ENCODE data around the gene B4GALNT1. TPM values are rescaled to one million over a fixed set of nuclear protein-coding genes. Genes with fewer than 3 reads are reported as not detected.

The B4GALNT1 gene
- total RNA-seq, 3 donors from 2014 or later (not counting 1 experiment from before 2014, with no cell fraction given) = 0.38 to 0.59 (median 0.48) TPM

GRCh38 chr12:57577981-57578758 is 54.8 kb downstream of the B4GALNT1 start:
- no peak for TF ChIP-seq CTCF (IDR thresholded peaks at IDR 0.05)
- Mint-ChIP-seq H3K4me3 (no peak overlapping the region), H3K9me3 (no peaks in the 10 kb centered on the region), H3K27me3 (ENCODE audit: low read depth in 2 of 2) (peaks cover 9 to 14% of the 10 kb centered on the region in 2 donors), H3K27ac (no peak overlapping the region), H3K36me3 (peaks cover 3% of the 10 kb centered on the region), H3K4me1 (peaks cover 2% of the 10 kb centered on the region in 2 donors)
- intact Hi-C loops (cut with micrococcal nuclease) = no loop called here
- no peaks in the 10 kb centered on the region for H3K4me1 ChIP-seq (ENCODE audit: control insufficient read depth, insufficient read depth, low read length)
- no peak for ATAC-seq
- H3K9me3 ChIP-seq (ENCODE audit: control insufficient read depth, insufficient read depth, low read length) = no peaks in the 10 kb centered on the region
- DNase-seq = no peak
- no peak overlapping the region for H3K27ac ChIP-seq (ENCODE audit: low read length)
- H3K36me3 ChIP-seq (ENCODE audit: control insufficient read depth, insufficient read depth, low read length) = no peaks in the 10 kb centered on the region
- WGBS (ENCODE audit: insufficient coverage) = 91% methylated on average over 12 of the region's 12 CpGs
- H3K27me3 ChIP-seq (ENCODE audit: control insufficient read depth, insufficient read depth, low read length) = no peaks in the 10 kb centered on the region
- H3K4me3 ChIP-seq (ENCODE audit: low read length) = no peak overlapping the region

- H3K27ac Mint-ChIP-seq = no peak overlapping the region
Measured at GRCh38 chr12:57576613-57577160, 56.3 kb downstream of the B4GALNT1 start.

More at GRCh38 chr12:57576613-57577160, 56.3 kb downstream of the B4GALNT1 start:
- Histone ChIP-seq H3K36me3 (ENCODE audit: control insufficient read depth, insufficient read depth, low read length) (no peaks in the 10 kb centered on the region), H3K27me3 (ENCODE audit: control insufficient read depth, insufficient read depth, low read length) (no peaks in the 10 kb centered on the region), H3K4me3 (ENCODE audit: low read length) (no peak overlapping the region), H3K27ac (ENCODE audit: low read length) (no peak overlapping the region), H3K4me1 (ENCODE audit: control insufficient read depth, insufficient read depth, low read length) (no peaks in the 10 kb centered on the region), H3K9me3 (ENCODE audit: control insufficient read depth, insufficient read depth, low read length) (no peaks in the 10 kb centered on the region)
- DNase-seq (no peak), ATAC-seq (no peak)
- intact Hi-C loops (cut with micrococcal nuclease) = no loop called here
- no peak overlapping the region for H3K4me3 Mint-ChIP-seq
- peaks cover 0 to 8% of the 10 kb centered on the region in 2 donors for H3K27me3 Mint-ChIP-seq (ENCODE audit: low read depth in 2 of 2)
- H3K9me3 Mint-ChIP-seq = no peaks in the 10 kb centered on the region
- no peak for TF ChIP-seq CTCF (IDR thresholded peaks at IDR 0.05)
- whole genome bisulfite sequencing (ENCODE audit: insufficient coverage) = 89% methylated on average over 9 of the region's 9 CpGs
- H3K4me1 Mint-ChIP-seq = no peaks in the 10 kb centered on the region
- H3K36me3 Mint-ChIP-seq = no peaks in the 10 kb centered on the region

Other genes starting within 250 kb of the B4GALNT1 start
- 100 to 1,000 TPM; 110 to 124 (median 123) TPM for gene R3HDM2, start 202.2 kb downstream of the B4GALNT1 start, total RNA-seq
- gene INHBC, start 198.4 kb downstream of the B4GALNT1 start, total RNA-seq = under 1 TPM; 0.18 to 0.35 (median 0.31) TPM
- not detected for gene INHBE, start 177.9 kb downstream of the B4GALNT1 start, total RNA-seq
- 1 to 10 TPM in 1 of 3 donors, under 1 TPM in 2; 0.50 to 1.4 (median 0.99) TPM for gene GLI1, start 173.4 kb downstream of the B4GALNT1 start, total RNA-seq
- 1,000 to 10,000 TPM in 2 of 3 donors, 100 to 1,000 TPM in 1; 558 to 1,091 (median 1,015) TPM for gene ARHGAP9, start 153.3 kb downstream of the B4GALNT1 start, total RNA-seq
- 100 to 1,000 TPM; 200 to 237 (median 218) TPM for gene MARS1, start 145.1 kb downstream of the B4GALNT1 start, total RNA-seq
- 100 to 1,000 TPM; 117 to 318 (median 182) TPM for gene DDIT3, start 112.7 kb downstream of the B4GALNT1 start, total RNA-seq
- 100 to 1,000 TPM; 130 to 142 (median 139) TPM for gene MBD6, start 110.4 kb downstream of the B4GALNT1 start, total RNA-seq
- 10 to 100 TPM; 65.5 to 76.5 (median 71.8) TPM for gene DCTN2, start 86.0 kb downstream of the B4GALNT1 start, total RNA-seq
- under 1 TPM; 0.09 to 0.40 (median 0.16) TPM for gene KIF5A, start 83.2 kb downstream of the B4GALNT1 start, total RNA-seq
- gene PIP4K2C, start 42.0 kb downstream of the B4GALNT1 start, total RNA-seq = 10 to 100 TPM; 41.0 to 62.9 (median 52.0) TPM
- gene DTX3, start 28.4 kb downstream of the B4GALNT1 start, total RNA-seq = 10 to 100 TPM; 65.1 to 81.1 (median 77.0) TPM
- 1 to 10 TPM; 3.1 to 6.5 (median 5.1) TPM for gene ARHGEF25, start 21.8 kb downstream of the B4GALNT1 start, total RNA-seq
- gene OS9, start 60.9 kb upstream of the B4GALNT1 start, total RNA-seq = 100 to 1,000 TPM; 185 to 221 (median 198) TPM
- 10 to 100 TPM; 54.1 to 63.5 (median 54.8) TPM for gene AGAP2, start 105.5 kb upstream of the B4GALNT1 start, total RNA-seq
- gene TSPAN31, start 111.8 kb upstream of the B4GALNT1 start, total RNA-seq = 10 to 100 TPM; 18.3 to 27.0 (median 23.5) TPM
- 10 to 100 TPM; 30.7 to 39.5 (median 37.7) TPM for gene CDK4, start 119.1 kb upstream of the B4GALNT1 start, total RNA-seq
- 10 to 100 TPM; 25.4 to 28.4 (median 26.0) TPM for gene MARCHF9, start 121.9 kb upstream of the B4GALNT1 start, total RNA-seq
- gene CYP27B1, start 133.9 kb upstream of the B4GALNT1 start, total RNA-seq = 1 to 10 TPM; 1.1 to 1.7 (median 1.6) TPM
- 10 to 100 TPM in 1 of 3 donors, 1 to 10 TPM in 2; 8.0 to 12.5 (median 8.8) TPM for gene METTL1, start 138.9 kb upstream of the B4GALNT1 start, total RNA-seq
- 1 to 10 TPM; 1.3 to 2.6 (median 2.2) TPM for gene EEF1AKMT3, start 139.4 kb upstream of the B4GALNT1 start, total RNA-seq
- 10 to 100 TPM; 17.6 to 19.7 (median 17.7) TPM for gene TSFM, start 149.6 kb upstream of the B4GALNT1 start, total RNA-seq
- gene AVIL, start 185.5 kb upstream of the B4GALNT1 start, total RNA-seq = 1 to 10 TPM in 2 of 3 donors, under 1 TPM in 1; 0.45 to 2.2 (median 1.3) TPM
- gene CTDSP2, start 213.5 kb upstream of the B4GALNT1 start, total RNA-seq = 100 to 1,000 TPM in 2 of 3 donors, 10 to 100 TPM in 1; 93.8 to 135 (median 123) TPM